GM12878 (cell line): ENCODE measurements around the gene ROBO1. TPM values are rescaled to one million over a fixed set of nuclear protein-coding genes. Genes with fewer than 3 reads are reported as not detected.

Experiments used
- ATAC-seq: fragments of 200-7000 bp; cut with Tn5 transposase; 3 replicates; pipeline ENCODE4 v1.9.1; 2020; ENCODE audit warnings: mild to moderate bottlenecking, moderate library complexity
- BruUV-seq: library from RNA; stranded (reverse); fragments of 400-500 nt; replicated peaks from 2 replicates; lab custom pipeline; 2021; lab: Mats Ljungman, UMichigan
- CTCF ChIA-PET: fragments of 300-600 bp; sonication (Branson Sonifier 250); formaldehyde crosslinking; extraction: SDS; loops from one replicate; lab custom pipeline; 2021; ENCODE audit warnings: inconsistent platforms; lab: Yijun Ruan, JAX
- POLR2A ChIA-PET: fragments of 350-600 bp; formaldehyde crosslinking; extraction: SDS; loops from one replicate; lab custom pipeline; 2021; ENCODE audit warnings: inconsistent platforms; lab: Charles Lee
- RAD21 ChIA-PET: fragments of 300-600 bp; sonication (Branson Sonifier 250); formaldehyde crosslinking; loops from one replicate; lab custom pipeline; 2023; ENCODE audit warnings: antibody characterized with exemption; ENCODE audit not compliant: unreplicated experiment; lab: Charles Lee
- SMC1A ChIA-PET: fragments of 300-600 bp; sonication (Branson Sonifier 250); formaldehyde crosslinking; loops from one replicate; lab custom pipeline; 2023; ENCODE audit not compliant: unreplicated experiment, uncharacterized antibody; lab: Charles Lee
- DNase-seq: peaks from one replicate; pipeline ENCODE4 v3.0.0-alpha.2; 2011; ENCODE audit warnings: low read depth, low spot score
- FAIRE-seq: peaks from 3 replicates; lab custom pipeline; 2011; peaks lifted over from hg19 to GRCh38; lab: Jason Lieb, UNC
- H2AFZ ChIP-seq: 2 replicates; pipeline ENCODE4 v1.6.0; 2011; ENCODE audit warnings: low read depth, low read length, control low read depth; ENCODE audit not compliant: control insufficient read depth
- H3K27ac ChIP-seq: 2 replicates; pipeline ENCODE4 v1.5.1; 2011; ENCODE audit warnings: control low read depth; ENCODE audit not compliant: control insufficient read depth, insufficient read depth
- H3K27me3 ChIP-seq, 2 experiments: replicated peaks in 1 of 2; 2 replicates each; pipeline versions ENCODE4 v1.6.0 to v1.6.1; 2011; ENCODE audit warnings: low read length in 1 of 2; ENCODE audit not compliant: control insufficient read depth in 2 of 2, insufficient read depth in 2 of 2
- H3K36me3 ChIP-seq, 2 experiments: 2 replicates each; pipeline ENCODE4 v1.5.1; 2011; ENCODE audit warnings: low read length in 1 of 2; ENCODE audit not compliant: control insufficient read depth in 2 of 2, insufficient read depth in 2 of 2
- H3K4me1 ChIP-seq: 2 replicates; pipeline ENCODE4 v1.6.1; 2011; ENCODE audit warnings: mild to moderate bottlenecking, low read length, moderate library complexity, mixed read lengths; ENCODE audit not compliant: control insufficient read depth, insufficient read depth
- H3K4me2 ChIP-seq: 2 replicates; pipeline ENCODE4 v1.6.0; 2011; ENCODE audit warnings: control low read depth; ENCODE audit not compliant: control insufficient read depth, insufficient read depth
- H3K4me3 ChIP-seq: fragments of 200-600 bp; sonication (generic); 2 replicates; pipeline ENCODE4 v1.5.1; 2016
- H3K79me2 ChIP-seq: 2 replicates; pipeline ENCODE4 v1.6.0; 2011; ENCODE audit warnings: low read length; ENCODE audit not compliant: control insufficient read depth, insufficient read depth
- H3K9ac ChIP-seq: 2 replicates; pipeline ENCODE4 v1.8.0; 2011; ENCODE audit warnings: low read length, control low read depth, mixed read lengths; ENCODE audit not compliant: control insufficient read depth, insufficient read depth
- H3K9me3 ChIP-seq: replicated peaks from 3 replicates; pipeline ENCODE4 v1.5.1; 2011; ENCODE audit warnings: mild to moderate bottlenecking, low read length; ENCODE audit not compliant: control insufficient read depth, insufficient read depth
- H4K20me1 ChIP-seq: 2 replicates; pipeline ENCODE4 v1.6.0; 2011; ENCODE audit not compliant: control insufficient read depth, insufficient read depth
- CBFB ChIP-seq: IDR thresholded peaks from 2 replicates; pipeline ENCODE4 v1.6.1; 2016; ENCODE audit warnings: antibody characterized with exemption, low read depth
- ELK1 ChIP-seq: IDR thresholded peaks from 2 replicates; pipeline ENCODE4 v1.6.1; 2012; ENCODE audit warnings: low read depth, low read length, improper control_type of control experiment
- EZH2 ChIP-seq: IDR thresholded peaks from 2 replicates; pipeline ENCODE4 v1.6.1; 2012; ENCODE audit warnings: low read depth, mild to moderate bottlenecking, control low read depth, inconsistent platforms, low read length, borderline replicate concordance; ENCODE audit not compliant: control insufficient read depth
- FOXM1 ChIP-seq: IDR thresholded peaks from 2 replicates; pipeline ENCODE4 v1.6.1; 2012; ENCODE audit warnings: low read depth, mild to moderate bottlenecking, inconsistent platforms, low read length, moderate library complexity
- GABPA ChIP-seq: IDR thresholded peaks from 2 replicates; pipeline ENCODE4 v1.6.1; 2014; ENCODE audit warnings: antibody characterized with exemption, low read depth, mild to moderate bottlenecking, inconsistent platforms
- JUND ChIP-seq: IDR thresholded peaks from 2 replicates; pipeline ENCODE4 v1.6.1; 2012; ENCODE audit warnings: low read depth, mild to moderate bottlenecking, low read length, improper control_type of control experiment, moderate library complexity
- MYB ChIP-seq: fragments of 150-350 bp; IDR thresholded peaks from 2 replicates; pipeline ENCODE4 v1.6.1; 2014; ENCODE audit warnings: mild to moderate bottlenecking, low read depth, low read length, borderline replicate concordance
- POLR2A ChIP-seq: IDR thresholded peaks from 2 replicates; pipeline ENCODE4 v1.6.1; 2011; ENCODE audit warnings: low read depth, mild to moderate bottlenecking, low read length
- PRDM15 ChIP-seq: fragments of 450-650 bp; formaldehyde crosslinking; IDR thresholded peaks from 2 replicates; pipeline ENCODE4 v1.4.0; 2020; ENCODE audit warnings: mild to moderate bottlenecking, moderate library complexity
- STAT1 ChIP-seq: fragments of 450-650 bp; conservative IDR thresholded peaks from 2 replicates; pipeline ENCODE4 v1.6.1; 2014; ENCODE audit warnings: antibody characterized with exemption, mild to moderate bottlenecking
- STAT3 ChIP-seq: IDR thresholded peaks from 2 replicates; pipeline ENCODE4 v1.6.1; 2011; ENCODE audit warnings: low read depth, low read length, improper control_type of control experiment
- TARDBP ChIP-seq: IDR thresholded peaks from 2 replicates; pipeline ENCODE4 v1.6.1; 2016; ENCODE audit warnings: borderline replicate concordance
- USF1 ChIP-seq: IDR thresholded peaks from 2 replicates; pipeline ENCODE4 v1.6.1; 2011; ENCODE audit warnings: borderline replicate concordance, low read depth, mild to moderate bottlenecking, moderate library complexity, mixed read lengths, low read length; ENCODE audit not compliant: insufficient read depth; ENCODE audit errors: extremely low read length
- ZNF24 ChIP-seq: fragments of 450-650 bp; IDR thresholded peaks from 2 replicates; pipeline ENCODE4 v1.6.1; 2017; ENCODE audit warnings: antibody characterized with exemption, mild to moderate bottlenecking
- WGBS: methylation state at CpG from one replicate; pipeline ENCODE4 v1.1.6; 2016; ENCODE audit warnings: low lambda C conversion rate; ENCODE audit not compliant: insufficient replicate concordance, insufficient coverage; ENCODE audit errors: missing lambda C conversion rate; 5-methylcytosine and 5-hydroxymethylcytosine counted together
- in situ Hi-C: fragments of 300-500 bp; cut with MboI; formaldehyde crosslinking; loops from 9 replicates; pipeline ENCODE4 v1.14.3; 2018; ENCODE audit warnings: mixed read lengths
- intact Hi-C: fragments of 100-400 bp; cut with micrococcal nuclease; formaldehyde crosslinking; loops from one replicate; pipeline ENCODE4 v1.14.2; 2022; ENCODE audit not compliant: unreplicated experiment
- polyA plus RNA-seq, 11 experiments: library from polyadenylated mRNA; depleted of rRNA in 4 of 11; unstranded in 6 of 11; stranded (reverse) in 5 of 11; fragments of >200 nt; fragmentation: Nextera tagmentation in 4 of 11; fragmentation: Illumina TruSeq in 1 of 11; extraction: Ambion mirVana in 4 of 11; extraction: Trizol in 1 of 11; gene quantifications; 1 replicate in 1 of 11; 2 replicates in 10 of 11; pipeline versions ENCODE4 v1.2.1 to v1.2.3, GENCODE V29; 2011 to 2016; ENCODE audit warnings: inconsistent platforms in 2 of 11, missing spikeins in 2 of 11, low read depth in 1 of 11
- total RNA-seq, 4 experiments: library from RNA; depleted of rRNA in 3 of 4; stranded (reverse); fragments of >200 nt in 3 of 4; fragmentation: Illumina TruSeq in 1 of 4; extraction: Trizol in 1 of 4; gene quantifications; 2 replicates each; pipeline versions ENCODE4 v1.2.1 to v1.2.3, GENCODE V29; 2013 to 2021

ROBO1 gene
- total and polyA plus RNA-seq, 10 of the 15 experiments (the other 5 are each of a cell fraction or from before 2014, with no cell fraction given) = 0.29 to 46.5 (median 1.2) TPM

- POLR2A ChIA-PET = interaction anchor here (0.5 to 1.3 kb wide), 4 partner anchors 14 to 33 kb away, joined by 3 to 6 read pairs (median 4); no protein-coding TSS in a partner anchor
- SMC1A ChIA-PET = interaction anchor here (0.6 to 4.8 kb wide), 24 partner anchors 8 to 150 kb away, joined by 3 to 33 read pairs (median 6); no protein-coding TSS in a partner anchor
- RAD21 ChIA-PET = interaction anchor here (0.7 to 3.4 kb wide), 19 partner anchors 8 to 146 kb away, joined by 3 to 31 read pairs (median 7); no protein-coding TSS in a partner anchor
- 49% methylated on average over 3 of the region's 3 CpGs for WGBS
- H4K20me1 ChIP-seq = no peaks in the 10 kb centered on the region
- no TSS peak for BruUV-seq
- H3K27ac ChIP-seq = no peak overlapping the region; the same call in 1 of the 2 replicates
- FAIRE-seq (no peak), DNase-seq (no peak), ATAC-seq (no peak)
- no peaks in the 10 kb centered on the region for H3K9me3 ChIP-seq
- no peaks in the 10 kb centered on the region for H3K79me2 ChIP-seq
- H3K9ac ChIP-seq = no peak overlapping the region
- no peak overlapping the region for H2AFZ ChIP-seq
- H3K4me1 ChIP-seq = no peaks in the 10 kb centered on the region
- in situ Hi-C loops (no loop called here), intact Hi-C loops (loop anchor here (5.0 kb wide), 3 partner anchors 107 to 208 kb away; no protein-coding TSS in a partner anchor)
- H3K4me3 ChIP-seq = no peak overlapping the region
- no peaks in the 10 kb centered on the region for H3K36me3 ChIP-seq
- no peak overlapping the region for H3K4me2 ChIP-seq
- TF ChIP-seq PRDM15 (no peak), ZNF24 (no peak), TARDBP (no peak), JUND (no peak), EZH2 (no peak), GABPA (no peak), FOXM1 (no peak), MYB (no peak), STAT1 (no peak), CBFB (no peak), STAT3 (no peak), ELK1 (no peak), POLR2A (no peak), USF1 (no peak)
- CTCF ChIA-PET = interaction anchor here (2.5 kb wide), 1 partner anchor 9 kb away, joined by 9 read pairs; no protein-coding TSS in a partner anchor
- H3K27me3 ChIP-seq = no peaks in the 10 kb centered on the region
These were observed 897.3 kb downstream of the ROBO1 start for GRCh38 chr3:78870484-78870883.
